NCI-H69 (cell line): ENCODE data around the gene GRIN2C.
"Not testable (repeated sequence)": the region's sequence is repeated elsewhere in the genome, so short reads cannot be mapped to it uniquely, and the experiment has no call there.

ENCODE experiments used
- DNase-seq: peaks from one replicate; lab custom pipeline; 2025; lab: John Stamatoyannopoulos, UW

GRIN2C gene

DNA sequence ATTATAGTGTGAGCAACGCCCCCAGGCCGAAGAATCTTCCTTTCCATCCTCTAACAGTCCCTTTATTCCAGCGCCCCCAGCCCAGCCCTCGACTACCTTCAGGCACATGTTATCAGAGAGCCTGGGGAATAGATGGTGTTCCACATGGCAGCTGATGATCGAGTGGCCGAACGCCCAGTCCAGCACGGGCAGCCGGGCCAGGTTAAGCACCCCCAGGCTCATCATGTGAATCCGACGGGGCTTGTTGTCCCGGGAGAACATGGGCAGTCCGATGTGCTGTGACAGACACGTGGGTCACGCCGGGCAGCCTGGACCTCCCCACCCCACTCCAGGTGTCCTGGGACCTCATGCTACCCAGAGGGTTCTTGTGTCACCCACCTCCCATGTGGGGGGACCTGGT is 19.6 kb upstream of the GRIN2C start:
- no peak for DNase-seq

DNA sequence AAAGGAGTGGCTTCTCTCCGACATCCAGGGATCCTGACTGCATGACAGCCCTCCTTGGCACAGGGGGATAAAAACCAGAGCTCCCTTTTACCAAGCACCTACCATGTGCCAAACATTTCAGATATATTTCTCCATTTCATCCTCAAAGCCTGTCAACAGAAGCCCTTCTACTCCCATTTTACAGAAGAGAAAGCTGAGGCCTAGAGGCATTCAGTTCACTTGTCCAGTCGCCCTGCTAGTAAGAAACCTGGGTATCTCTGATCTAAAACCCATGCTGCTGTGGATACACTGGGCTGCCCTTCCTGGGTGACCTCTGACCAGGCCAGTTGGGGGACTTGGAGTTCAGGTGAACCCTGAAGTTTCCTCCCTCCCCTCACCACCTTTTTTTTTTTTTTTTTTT is 19.0 kb upstream of the GRIN2C start:
- DNase-seq: no peak

DNA sequence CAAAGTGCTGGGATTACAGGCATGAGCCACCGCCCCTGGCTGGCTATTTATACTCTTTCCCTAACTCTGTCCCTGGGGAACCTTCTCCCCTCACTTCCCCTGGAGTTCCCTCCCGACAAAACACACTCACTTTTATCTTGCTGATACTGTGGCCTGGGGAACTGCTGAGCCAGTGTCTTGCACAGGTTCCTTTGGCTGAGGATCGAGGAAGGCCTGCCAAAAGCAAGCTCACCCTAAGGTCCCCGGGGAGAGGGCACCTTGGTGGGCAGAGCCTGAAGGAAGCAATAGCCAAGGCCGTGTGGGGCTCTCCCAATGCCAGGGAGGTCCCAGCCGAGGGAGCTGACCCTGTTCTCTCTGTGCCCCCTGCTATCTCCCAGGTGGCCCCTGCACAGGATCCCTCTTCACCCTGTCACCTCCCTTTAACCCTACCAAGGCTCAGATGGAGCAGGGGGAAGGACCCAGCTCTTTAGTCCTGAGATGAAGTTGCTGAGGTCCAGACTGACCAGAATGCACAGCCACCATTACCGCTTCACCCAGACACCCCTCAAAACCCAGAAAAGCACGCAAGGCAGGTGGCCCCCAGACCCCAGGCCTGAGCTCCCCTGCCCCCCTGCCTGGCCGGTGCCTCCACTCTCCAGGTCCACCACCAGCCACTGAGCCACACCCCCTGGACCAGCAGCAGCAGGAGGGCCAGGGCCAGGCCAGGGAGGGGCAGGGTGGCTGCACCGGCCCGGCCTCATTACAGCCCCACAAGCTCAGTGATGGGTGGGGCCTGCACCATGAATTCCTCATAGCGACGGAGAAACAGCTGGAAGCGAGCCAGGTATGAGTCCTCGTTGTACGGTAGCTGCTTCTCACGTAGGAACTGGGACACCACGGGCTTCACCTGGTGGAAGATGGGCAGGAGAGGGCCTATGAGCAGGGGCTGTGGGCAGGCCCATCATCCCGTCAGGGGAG is 18.2 kb upstream of the GRIN2C start:
- DNase-seq: peak; percentile 70

DNA sequence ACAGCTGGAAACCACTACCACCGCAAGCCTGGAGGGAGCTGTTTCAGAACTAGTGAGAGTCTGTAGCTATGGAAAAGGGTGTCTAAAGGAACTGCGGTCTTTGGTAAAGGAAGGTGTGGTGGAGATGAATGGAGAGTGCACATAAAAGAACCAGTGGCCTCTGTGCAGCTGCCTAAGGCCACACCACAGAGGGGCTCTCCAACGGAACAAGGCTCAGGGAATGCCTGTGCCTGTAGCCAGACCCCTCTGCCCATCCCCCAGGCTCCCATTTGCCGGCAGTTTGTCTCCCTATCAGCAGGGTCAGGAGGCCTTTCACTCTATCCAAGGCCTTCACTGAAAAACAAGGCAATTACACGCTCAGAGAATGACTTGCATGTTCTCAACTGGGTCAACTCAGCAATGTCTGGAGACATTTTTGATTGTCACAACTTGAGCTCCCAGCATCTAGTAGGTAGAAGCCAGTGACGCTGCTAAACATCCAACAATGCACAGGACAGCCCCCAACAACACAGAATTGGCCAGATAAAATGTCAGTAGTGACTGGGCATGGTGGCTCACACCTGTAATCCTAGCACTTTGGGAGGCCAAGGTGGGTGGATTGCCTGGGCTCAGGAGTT is 16.4 kb upstream of the GRIN2C start:
- no peak for DNase-seq

DNA sequence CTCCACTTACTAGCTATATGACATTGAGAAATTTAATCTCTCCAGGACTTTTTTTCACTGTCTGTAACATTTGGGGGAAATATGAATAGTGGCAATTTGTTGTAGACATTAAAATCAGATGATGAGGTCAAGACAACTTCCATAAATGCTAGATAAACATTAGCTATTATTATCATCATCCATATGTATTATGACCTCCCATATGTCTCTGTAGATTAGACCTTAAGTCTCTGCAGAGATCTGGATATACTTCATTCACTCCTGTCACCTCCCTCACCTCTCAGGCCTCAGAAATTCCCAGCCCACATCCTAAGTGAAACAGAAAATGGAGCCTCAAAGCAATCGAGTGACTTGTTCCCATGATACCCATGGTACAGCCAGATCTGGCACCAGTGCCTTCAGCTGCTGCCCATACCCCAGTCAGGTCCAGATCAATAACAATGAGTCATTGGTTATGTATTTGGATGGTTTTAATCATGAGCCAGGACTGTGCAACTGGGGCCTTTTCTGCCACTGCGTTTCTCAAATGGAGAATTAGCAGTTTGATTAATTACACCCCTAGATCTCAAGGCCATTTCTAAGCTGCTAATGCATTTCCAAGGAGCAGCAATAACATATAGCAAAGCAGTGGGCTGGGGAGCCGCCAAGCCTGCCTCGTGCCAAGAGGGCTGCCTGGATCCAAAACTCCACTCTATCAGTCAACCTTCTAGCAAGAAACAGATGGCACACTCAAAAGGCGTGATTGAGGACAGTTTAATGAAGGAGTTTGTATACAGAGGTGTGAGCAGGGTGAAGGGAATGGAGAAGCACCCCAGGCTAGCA is 15.7 kb upstream of the GRIN2C start:
- DNase-seq: peak; percentile 76

DNA sequence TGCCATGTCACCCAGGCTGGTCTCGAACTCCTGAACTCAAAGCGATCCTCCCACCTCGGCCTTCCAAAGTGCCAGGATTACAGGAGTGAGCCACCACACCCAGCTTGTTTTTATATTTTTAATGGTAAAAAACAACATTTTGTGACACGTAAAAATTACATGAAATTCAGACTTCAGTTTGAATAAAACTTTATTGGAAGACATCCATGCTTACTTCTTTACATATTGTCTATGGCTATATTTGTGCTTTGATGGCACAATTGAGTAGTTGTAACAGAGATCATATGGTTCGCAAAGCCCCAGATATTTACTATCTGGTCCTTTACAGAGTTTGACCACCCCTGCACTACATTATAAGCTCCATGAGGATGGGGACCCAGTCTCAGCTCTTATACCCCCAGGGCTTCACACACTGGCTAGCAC is 14.9 kb upstream of the GRIN2C start:
- DNase-seq: no peak

DNA sequence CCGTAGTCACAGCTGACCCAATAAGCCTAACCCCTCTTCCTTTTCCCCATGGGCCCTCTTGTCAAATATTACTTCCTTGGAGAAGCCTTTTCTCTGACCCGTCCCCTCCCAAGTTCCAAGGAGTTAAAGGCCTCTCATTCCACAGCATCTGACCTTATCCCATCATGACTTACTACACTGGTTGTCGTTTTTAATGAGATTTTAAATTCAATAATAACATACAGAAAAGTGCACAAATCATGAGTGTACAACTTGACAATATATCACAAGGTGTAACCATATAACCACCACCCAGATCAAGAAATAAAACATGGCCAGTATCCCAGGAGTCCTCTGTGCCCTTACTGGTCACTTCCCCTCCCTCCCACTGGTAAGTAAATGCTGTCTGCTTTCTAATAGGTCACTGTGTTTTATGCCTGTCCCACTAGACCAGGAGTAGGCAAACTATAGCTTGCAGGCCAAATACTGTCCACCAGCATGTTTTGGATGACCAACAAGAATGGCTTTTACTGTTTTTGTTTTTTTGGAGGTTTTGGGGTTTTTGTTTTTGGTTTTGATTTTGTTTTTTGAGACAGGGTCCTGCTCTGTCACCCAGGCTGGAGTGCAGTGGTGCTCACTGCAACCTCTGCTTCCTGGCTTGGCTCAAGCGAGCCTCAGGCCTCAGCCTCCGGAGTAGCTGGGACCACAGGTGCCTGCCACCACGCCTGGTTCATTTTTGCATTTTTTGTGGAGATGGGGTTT is 14.4 kb upstream of the GRIN2C start:
- peak; percentile 39 for DNase-seq

DNA sequence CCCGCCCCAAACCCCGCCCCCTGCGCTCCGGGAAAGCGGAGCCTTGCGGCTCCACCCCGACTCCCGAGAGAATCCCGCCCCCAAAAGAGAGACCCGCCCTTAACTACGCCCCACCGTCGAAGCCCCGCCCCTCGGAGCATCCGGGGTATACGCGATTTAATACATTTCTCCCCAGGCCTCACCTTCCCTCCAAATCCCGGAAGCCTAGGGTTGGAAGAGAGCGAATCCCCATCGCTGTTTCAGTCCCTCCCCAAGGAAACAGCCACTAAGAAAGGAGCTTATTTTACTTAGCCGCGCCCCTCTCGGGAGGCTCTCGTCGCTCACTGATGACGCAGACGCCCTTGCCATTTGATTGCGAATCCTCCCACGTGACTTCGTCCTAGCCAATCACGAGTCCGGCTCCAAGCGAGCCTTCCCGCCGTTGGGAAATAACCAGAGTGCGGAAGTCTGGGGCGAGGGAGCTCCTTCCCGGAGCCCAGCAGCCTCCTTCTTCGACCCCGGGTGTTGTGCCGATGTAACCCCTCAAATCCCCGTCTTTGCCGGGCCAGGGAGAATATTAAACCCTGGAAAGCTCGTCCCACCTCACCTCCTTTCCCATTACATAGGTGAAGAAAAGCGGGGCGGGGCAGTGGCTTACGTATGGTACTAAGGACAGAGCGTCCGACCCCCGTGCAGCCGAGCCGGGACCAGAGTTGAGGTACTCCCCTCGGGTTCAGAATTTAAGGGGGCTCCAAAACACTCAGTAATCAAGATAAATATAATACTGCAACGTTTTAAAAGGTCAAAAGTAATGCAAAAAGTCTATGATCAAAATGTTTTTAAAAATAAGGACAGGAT is 13.6 kb upstream of the GRIN2C start:
- DNase-seq: peak; percentile 100

DNA sequence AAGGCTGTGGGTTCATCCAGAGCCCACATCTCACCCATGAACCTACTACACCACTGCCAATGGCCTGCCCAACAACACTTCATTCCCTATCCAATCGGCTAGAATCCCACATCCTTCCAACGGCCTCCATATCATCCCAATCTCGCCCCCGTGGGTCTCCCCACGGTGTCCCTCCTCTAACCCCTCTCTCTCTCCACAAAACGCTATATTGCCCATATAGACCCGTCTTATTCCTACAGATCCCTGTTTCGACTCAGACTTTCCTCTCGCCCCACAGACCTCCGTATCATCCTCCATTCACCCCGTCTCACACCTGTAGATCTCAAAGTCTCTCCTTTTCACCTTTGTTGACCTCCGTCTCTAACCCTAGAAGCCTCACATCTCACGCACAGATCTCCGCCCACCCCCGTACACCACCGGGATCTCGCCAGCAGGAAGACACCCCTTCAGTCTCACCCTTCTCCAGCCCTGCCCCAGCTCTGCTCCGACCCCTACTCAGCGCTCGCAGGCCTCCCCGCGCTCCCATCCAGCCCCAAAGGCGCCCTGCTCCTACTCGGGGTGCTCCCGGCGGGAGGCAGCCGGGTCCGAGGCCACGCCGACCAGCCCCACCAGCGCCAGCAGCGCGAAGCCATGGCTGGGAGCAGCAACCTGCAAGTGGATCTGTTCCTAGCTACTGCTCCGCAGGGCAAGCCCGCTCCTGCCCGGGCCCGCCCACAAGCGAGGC is 12.8 kb upstream of the GRIN2C start, which contains the start of gene FDXR:
Gene FDXR (minus strand): TSS at position 682 of the 724 bp plus-strand sequence. CDS start 50 bp downstream, at position 632.
- DNase-seq: no peak

DNA sequence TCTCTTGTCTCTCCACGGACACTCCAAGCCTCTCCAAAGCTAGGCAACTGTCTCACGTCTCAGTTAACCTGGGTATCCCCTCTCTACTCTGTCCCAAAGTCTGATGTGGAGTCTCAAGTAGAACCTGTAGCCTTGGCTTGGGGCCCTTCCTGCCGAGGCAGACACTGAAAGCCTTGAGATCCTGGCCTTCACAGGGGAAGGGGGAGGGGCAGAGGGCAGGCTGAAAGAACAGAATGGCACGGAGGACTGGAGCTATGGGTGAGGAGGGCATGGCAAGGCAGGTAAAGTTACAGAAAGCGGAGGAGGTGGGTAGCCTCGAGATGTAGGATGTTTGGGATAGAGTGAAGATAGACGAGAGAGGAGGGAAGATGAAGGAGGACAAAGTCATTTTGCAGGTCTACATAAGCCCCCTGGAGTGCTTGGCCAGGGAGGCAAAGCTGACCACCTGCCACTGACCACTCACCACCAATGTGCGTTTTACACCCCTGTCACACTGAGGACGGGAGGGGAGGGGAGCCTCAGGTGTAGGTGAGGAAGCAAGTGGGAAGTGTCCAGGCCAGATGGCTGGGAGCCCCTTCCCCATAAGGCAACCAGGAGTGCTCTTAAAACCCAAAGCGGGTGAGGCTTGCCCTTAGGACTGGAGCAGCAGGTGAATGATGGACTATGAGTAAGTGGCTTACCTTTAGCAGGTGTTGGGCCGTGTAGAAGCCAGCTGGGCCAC is 11.8 kb upstream of the GRIN2C start:
- no peak for DNase-seq

DNA sequence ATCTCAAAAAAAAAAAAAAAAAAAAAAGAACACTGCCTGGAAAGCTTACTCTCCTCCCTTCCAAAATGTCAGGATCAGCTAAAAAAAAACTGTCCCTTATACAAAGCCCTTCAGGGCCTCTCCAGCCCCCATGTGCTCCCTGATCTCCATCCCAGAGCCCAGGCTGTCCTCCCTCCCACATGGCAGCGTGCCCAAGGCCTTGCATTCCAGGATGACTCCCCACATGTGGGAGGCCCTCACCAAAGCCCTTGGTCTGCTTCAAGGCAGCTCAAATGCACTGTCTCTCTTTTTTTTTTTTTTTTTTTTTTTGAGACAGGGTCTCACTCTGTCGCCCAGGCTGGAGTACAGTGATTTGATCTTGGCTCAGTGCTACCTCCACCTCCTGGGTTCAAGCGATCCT is 10.8 kb upstream of the GRIN2C start:
- no peak for DNase-seq

DNA sequence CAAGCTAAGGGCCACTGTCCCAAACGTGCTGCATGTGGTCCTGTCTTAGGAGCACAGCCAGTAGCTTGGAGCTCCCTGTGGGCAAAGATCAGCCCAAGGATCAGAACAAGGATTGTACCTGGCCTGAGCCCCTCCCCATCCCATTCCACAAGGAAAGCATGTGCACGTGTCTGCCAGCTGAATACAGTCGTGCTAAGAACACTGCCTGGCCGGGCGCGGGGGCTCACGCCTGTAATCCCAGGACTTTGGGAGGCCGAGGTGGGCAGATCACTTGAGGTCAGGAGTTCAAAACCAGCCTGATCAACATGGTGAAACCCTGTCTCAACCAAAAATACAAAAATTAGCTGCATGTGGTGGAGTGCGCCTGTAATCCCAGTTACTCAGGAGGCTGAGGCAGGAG is 10.3 kb upstream of the GRIN2C start:
- not testable (repeated sequence) for DNase-seq

DNA sequence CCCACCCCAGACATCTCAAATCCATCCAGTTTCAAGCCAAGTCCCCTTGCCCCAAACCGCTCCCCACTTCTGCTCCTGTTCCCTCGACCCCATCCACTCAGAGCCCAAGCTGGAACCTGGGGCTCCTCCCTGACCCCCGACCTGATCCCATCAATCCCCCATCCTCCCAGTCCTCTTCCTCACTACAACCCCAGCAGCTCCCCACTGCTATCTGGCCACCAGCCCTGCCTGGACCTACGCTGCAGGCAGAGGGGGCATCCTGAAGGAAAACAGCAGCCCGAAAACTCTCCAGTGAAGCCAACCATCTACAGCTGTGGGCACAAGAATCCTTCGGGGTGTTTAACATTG is 9.2 kb upstream of the GRIN2C start:
- no peak for DNase-seq

DNA sequence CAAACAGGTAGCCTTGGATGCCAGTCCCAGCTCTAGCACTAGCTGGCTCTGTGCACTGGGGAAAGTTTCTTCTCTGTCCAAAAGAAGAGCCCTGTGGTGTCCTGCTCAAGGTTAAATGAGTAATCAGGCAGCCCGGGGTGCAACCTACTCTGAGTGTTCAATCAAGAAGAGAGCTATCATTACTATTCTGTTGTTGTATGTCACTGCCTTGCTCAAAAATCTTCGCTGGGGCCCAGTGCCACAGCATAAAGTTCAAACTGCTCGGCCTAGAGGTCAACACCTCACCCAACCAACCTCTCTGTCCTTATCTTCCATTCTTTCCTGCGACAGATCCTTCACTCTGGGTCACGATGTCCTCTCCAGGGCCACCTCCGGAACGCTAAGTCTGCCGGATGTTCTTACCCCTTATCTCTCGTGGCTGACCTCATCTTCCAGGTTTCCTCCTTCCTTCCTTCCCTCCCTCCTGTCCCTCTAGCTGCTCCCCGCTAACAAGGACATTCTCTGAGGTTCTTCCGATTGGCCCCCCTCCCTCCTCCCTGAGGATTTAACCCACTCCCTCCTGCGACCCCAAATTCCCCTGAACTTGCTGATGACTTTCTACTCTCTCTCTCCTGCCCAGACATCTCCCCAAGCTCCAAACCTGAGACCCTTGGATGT is 8.7 kb upstream of the GRIN2C start:
- DNase-seq: no peak

DNA sequence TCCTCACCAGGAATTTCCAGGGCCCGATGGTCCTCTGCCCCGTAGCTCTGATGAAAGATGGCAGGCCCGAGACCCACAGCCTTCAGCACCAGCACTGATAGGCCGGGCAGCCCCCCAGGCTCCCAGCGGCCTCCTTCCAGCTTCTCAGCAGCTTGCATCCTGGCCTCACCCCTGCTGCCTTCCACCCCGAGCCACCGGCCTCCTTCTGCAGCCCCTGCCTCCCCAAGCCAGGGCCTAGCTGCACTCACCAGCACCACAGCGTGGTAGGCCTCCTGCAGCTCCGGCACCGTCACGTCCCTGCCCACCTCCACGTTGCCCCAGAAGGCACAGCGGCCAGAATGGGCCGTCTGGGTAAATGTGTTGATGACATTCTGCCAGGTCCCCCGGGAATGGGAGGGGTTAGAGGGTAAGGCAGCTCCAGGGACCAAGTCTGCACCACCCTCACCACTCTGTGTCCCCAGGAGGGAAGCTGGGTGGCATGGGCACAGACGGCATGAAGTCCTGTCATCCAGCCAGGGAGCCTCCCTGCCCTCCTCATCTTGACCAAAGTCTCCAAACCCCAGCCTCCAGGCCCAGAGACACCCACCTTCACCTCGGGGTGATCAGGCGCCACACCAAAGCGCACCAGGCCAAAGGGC is 6.6 kb upstream of the GRIN2C start:
- no peak for DNase-seq

DNA sequence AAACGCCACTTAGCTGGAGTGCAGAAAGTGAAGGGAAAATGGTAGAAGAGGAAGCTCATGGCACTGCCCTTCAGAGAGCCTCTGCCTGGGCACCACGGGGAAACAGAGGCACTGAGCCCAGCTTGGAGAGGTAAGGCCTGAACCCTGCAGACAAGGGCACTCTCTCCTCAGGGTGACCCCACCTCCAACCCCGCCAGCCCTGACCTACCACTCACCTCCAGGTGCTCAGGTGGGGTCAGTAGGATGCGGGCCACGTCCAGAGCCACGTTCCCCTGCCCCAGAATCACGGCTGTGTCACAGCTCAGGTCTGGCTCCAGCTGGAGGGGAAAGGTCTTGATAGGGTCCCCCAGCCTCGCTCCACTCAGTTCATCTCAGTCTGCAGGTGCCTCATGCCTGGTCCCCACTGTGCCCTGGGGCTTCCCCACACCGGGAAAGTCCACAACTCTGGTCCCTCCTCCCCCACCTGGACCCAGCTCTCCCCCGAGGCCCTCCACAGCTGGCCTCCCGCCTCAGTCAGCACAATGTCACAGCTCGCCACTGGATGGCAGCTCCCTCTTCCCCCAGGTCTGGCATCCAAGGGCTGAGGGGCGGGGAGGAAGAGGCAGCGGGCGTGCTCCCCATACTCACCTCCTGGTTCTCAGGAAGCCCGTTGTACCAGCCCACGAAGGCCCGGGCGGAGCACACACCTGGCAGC is 6.0 kb upstream of the GRIN2C start:
- no peak for DNase-seq

DNA sequence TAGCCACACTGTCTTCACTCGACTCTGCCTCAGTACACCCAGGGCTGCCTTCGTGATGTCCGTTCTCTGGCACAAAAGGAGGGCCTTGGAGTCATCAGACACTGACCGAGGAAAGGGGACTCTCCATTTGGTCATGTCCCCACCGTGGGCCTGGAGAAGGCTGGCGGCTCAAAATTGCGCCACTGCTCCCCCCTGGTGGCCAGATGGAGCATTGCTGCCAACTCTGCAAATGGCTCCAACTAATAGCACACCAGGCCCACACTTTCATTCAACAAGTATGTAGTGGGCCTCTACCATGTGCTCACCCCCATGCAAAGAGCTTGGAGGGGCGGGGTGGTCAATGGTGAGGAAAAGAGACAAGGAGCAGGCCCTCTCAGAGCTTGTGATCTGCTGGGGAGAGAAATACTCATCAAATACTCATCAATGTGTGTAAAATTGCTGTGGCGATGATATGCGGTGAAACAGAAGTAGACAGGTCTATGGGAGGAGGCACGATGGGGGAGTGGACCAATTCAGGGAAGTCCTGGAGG is 5.2 kb upstream of the GRIN2C start:
- peak; percentile 67 for DNase-seq
